PC-3 (cell line): ENCODE results near the gene HNRNPM.

Experiments used
- CTCF ChIP-seq: fragments of 300-600 bp; sonication (generic); conservative IDR thresholded peaks from 2 replicates; pipeline ENCODE4 v1.5.1; 2017; ENCODE audit warnings: antibody characterized with exemption, low read depth, mild to moderate bottlenecking, low read length
- EZH2 ChIP-seq: fragments of 300-600 bp; sonication (generic); IDR thresholded peaks from one replicate; pipeline ENCODE4 v1.6.1; 2017; ENCODE audit warnings: antibody characterized with exemption, mild to moderate bottlenecking, low read length; ENCODE audit not compliant: unreplicated experiment

- TF ChIP-seq CTCF (no peak), EZH2 (no peak)
Observed at GRCh38 chr19:8426283-8426682, 18.5 kb upstream of the HNRNPM start.
